DMS153 (cell line): Measurements from ENCODE around the gene YES1.

Experiments
- DNase-seq: peaks from one replicate; lab custom pipeline; 2025; lab: John Stamatoyannopoulos, UW

Gene YES1

DNA sequence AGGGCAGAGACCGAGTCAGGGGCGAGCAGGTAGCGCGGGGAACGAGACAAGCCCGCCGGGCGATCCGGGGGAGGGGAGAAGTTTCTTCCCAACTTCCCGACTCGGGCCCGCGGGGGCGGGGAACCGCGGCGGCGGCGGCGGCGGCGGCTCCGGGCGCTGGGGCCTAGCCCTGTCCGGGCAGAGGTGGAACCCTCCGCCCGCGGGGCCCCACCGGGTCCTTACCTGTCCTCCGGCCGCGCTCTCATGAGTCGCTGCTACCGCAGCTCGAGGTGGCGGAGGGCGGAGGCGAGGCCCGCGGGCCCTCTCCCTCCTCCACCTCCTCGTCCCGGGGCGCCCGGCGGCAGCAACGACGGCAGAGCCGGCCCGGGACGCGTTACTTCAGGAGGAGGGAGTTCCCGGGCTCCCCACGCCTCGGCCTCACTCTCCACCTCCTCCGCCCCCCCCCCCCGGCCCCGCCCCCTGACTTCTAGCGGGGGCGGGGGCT lies at the start of gene YES1:
Gene YES1, minus strand, starts transcription at position 351 of the 484 bp plus-strand sequence. CDS start 55,415 bp downstream, outside the sequence.
- DNase-seq = peak; percentile 9

DNA sequence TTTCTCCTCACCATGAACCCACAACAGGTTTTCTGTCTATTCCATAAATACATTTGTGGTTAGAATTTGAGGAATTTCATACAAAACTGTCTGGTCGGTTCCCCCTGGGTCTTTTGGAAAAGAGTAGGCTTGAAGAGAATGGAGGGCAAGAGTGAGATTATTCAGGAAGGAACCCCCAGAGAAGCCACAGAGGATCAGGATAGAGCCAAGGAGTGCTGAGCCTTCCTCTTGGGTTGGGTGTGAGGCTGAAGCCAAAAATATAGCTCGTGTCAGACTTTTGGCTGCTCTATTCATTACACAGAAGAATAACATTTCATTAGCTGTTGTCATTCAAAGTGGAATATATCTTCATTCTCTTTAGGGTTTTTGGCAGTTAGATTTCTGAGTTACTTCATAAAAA lies 45.9 kb upstream of the YES1 start:
- no peak for DNase-seq

GRCh38 chr18:853471-853870 lies 41.4 kb upstream of the YES1 start:
- no peak for DNase-seq

GRCh38 chr18:850960-851359 lies 38.9 kb upstream of the YES1 start:
- no peak for DNase-seq

DNA sequence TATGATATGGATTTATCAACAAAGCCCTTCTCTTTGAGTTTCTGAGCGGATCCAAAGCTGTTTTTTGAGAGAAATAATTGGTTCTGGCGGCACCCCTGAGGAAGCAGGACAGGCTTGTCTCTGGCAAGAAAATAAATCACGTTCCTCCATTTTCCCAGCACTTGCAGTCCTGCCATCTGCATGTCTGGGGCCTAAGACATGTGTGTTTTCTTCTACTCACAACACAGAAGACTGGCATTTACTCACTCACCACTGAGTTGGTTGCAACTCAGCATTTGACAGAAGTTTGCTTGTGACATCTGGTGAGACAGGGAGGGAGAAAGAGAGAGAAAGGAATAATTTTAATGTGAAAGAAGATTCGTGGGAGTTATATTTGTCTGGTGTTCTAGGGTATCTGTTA lies 37.0 kb upstream of the YES1 start:
- no peak for DNase-seq

GRCh38 chr18:848062-848861 lies 36.2 kb upstream of the YES1 start:
- no peak for DNase-seq

DNA sequence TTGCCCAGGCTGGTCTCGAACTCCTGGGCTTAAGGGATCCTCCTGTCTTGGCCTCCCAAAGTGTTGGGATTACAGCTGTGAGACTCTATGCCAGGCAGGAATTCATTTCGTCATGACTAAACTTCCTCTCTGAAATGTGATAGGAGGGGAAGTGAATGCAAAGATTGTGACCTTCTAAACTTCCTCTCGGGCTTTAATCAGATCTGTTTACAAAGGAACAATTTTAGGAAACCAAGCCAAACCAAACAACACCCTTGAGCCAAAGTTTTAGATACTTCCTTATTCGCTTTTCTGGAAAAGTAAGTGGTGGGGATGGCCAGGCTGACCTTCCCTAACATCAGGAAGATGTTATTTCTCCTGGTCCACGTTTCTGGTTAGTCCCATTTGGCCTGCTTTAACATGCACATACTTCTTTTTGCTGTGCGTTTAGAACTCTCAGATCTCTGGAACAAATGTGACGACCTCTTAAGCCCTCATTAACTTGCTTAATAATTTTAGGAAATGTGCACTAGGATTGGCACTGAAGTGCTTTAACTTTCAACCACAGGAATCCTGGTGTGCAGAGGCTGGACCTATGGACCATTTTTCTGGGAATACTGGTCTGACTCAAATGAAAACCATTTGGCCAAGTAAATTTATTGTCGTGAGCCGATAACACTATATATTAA lies 33.2 kb upstream of the YES1 start:
- DNase-seq = no peak

DNA sequence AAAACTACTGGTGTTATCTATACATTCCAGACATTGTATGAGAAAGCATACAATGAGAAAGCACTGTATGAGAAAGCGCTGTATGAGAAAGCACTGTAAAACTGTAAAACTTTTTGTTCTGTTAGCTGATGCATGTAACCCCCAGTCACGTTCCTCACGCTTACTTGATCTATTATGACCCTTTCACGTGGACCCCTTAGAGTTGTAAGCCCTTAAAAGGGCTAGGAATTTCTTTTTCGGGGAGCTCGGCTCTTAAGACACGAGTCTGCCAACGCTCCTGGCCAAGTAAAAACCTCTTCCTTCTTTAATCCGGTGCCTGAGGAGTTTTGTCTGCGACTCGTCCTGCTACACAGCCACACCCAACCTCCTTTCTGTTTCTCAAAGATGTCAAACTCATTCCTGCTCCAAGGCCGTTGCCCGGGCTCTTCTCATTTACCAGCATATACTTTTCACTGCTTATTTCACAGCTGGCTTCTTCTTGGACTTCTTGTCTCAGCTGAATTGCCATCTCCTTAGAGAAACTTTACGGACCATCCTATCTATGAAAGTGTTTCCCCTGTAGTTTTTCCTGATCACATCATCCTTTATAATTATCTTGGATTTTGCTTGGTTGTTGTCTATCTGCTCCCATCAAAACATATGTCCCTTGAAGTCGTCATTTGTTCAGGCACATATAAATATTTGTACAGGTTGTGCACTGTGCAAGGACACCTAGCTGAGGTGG lies 29.8 kb upstream of the YES1 start:
- DNase-seq = no peak

- DNase-seq = no peak
Observed at GRCh38 chr18:840516-840915, 28.5 kb upstream of the YES1 start.

DNA sequence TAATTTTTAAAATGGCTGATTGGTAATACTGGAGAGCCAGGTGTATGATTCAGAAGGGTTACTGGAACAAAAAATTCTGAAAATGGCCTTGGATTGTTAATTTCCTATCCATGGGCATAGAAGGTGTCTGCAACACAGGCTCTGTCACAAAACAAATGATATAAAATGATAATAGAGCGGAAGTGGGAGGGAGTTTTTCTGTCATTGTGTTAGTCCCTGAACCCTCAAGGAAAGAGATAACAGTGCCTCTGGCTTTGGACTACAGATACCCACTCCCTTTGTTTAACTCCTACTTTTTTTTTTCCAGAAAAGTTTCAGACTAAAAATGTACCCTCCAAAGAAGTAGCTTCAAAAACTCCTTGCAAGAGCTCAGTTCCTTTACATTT lies 28.0 kb upstream of the YES1 start:
- no peak for DNase-seq

GRCh38 chr18:839224-840022 lies 27.4 kb upstream of the YES1 start:
- peak; percentile 20 for DNase-seq

DNA sequence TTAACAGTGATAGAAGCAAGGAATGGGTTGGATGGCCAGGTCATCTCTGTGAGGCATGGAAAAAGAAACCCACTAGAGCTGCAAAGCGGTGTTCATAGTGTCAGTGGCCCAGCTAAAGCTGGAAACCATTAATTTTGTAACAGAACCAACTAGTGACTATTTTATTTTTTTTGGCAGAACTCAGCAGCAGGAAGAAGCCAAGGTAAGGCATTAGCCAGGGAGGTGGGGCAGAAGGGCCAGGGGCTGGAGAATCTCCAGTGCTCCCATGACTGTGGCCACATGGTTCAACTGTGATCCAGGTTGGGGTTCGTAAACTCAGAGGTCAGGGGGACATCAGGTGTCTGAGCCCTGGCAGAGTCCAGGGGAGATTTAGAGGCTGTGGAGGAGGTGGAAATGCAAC lies 25.9 kb upstream of the YES1 start:
- DNase-seq = no peak

DNA sequence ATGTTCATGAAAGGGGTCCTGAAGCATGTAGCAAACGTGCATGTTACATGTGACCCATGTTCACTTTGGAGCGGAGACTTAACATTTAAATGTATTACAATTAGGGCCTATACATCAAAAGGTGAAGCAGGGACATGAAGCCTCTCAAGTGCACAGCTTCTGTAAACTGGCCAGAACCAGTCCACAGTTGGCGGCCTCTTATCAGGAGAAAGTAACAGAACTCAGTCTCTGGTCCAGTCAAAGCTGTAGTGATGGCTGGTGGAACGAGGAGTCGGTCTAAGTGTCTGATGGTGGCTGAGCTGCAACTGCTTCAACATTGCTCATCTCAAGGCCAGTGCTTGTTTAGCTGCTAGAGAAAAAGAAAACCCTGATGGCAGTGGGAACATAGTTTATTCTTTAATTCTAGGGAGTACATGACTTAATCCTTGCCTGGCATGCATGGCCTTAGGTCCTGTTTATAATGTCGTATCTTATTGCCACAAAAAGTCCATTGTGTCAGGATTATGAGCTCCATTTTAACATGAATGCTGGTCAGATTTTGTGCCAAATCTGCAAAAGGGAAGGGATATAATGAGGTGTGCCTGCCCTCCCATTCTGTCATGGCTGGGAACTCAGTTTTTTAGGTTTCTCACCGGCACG lies 22.2 kb upstream of the YES1 start:
- no peak for DNase-seq

DNA sequence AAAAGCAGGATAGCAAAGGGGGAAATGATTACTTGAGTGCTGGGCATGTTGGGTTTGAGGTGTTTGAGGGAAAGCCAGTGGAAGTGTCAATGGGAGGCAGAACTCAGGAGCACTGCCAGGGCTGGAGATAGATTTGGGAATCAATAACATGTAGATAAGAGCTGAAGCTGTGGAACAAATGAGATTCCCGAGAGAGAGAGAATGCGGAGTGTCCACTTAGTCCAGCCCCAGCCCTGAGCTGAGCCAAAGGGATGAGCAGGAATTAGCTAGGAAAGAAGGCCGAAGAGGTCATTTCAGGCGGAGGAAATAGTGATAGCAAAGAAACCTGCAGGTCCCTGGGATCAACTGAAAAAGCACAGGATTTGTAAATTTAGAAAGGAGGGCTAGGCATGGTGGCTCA lies 21.2 kb upstream of the YES1 start:
- DNase-seq = no peak

GRCh38 chr18:832085-832681 lies 20.1 kb upstream of the YES1 start:
- peak; percentile 44 for DNase-seq

GRCh38 chr18:830315-830901 lies 18.4 kb upstream of the YES1 start:
- no peak for DNase-seq

GRCh38 chr18:829432-829831 lies 17.4 kb upstream of the YES1 start:
- no peak for DNase-seq

GRCh38 chr18:827093-827677 lies 15.1 kb upstream of the YES1 start:
- no peak for DNase-seq

DNA sequence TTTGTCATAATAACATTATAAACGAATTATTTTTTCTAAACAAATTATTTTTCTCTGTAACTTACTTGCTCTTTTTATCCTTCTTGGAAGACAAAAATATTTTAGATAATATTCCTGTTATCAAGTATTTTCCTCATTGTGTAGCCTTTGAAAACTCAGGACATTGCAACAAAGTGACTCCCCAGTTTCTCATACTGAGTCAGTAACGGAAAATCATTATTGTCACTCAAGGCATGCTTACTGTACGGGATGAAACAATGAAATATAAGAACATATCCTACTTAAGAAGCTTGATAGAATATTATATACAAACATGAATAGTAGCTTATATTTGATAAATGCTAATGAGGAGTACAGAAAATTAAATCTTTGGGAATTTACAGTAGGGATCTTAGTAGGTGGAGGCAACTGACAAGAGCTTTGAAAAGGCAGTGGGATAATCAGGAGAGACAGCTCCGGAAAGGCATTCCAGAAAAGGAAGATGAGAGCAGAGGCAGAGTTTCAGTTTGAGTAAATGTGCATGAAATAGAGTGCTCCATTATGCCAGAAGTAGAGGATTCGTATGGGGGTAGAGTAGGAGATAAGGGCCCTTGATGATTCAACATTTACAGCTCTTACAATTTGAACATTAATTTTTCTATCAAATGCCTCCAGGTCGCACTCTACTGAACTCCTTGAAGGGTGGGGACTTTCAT lies 14.0 kb upstream of the YES1 start:
- DNase-seq = no peak

DNA sequence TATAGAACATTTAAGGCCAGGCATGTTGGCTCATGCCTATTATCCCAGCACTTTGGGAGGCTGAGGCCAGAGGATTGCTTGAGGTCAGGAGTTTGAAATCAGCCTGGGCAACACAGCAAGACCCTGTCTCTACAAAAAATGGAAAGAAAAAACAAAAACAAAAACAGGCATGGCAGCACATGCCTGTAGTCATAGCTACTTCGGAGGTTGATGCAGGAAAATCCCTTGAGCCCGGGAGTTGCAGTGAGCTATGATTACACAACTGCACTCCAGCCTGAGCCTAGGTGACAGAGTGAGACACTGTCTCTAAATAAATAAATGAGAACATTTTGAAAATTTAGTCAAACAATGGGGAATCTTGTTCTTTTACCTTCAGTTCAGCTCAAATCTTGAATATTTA lies 12.1 kb upstream of the YES1 start:
- no peak for DNase-seq
